Measurements from ENCODE around the gene SNRPA.
A peak's percentile ranks its signal among the peaks of the same experiment; 100 is the strongest.
"Not testable (repeated sequence)": the region's sequence is repeated elsewhere in the genome, so short reads cannot be mapped to it uniquely, and the experiment has no call there.

Gene SNRPA

GRCh38 chr19:40721936-40722661, 28.9 kb upstream of the SNRPA start:
- no peak for DNase-seq (ENCODE audit: low read depth)

- no peak for DNase-seq (ENCODE audit: low read depth)
Observed at GRCh38 chr19:40723661-40724254, 27.2 kb upstream of the SNRPA start.

- no peak for DNase-seq (ENCODE audit: low read depth)
Observed at GRCh38 chr19:40724315-40724714, 26.7 kb upstream of the SNRPA start.

GRCh38 chr19:40724855-40725254, 26.1 kb upstream of the SNRPA start:
- DNase-seq (ENCODE audit: low read depth), result no peak

- no peak for DNase-seq (ENCODE audit: low read depth)
Observed at GRCh38 chr19:40726279-40726678, 24.7 kb upstream of the SNRPA start.

- not testable (repeated sequence) for DNase-seq (ENCODE audit: low read depth)
Observed at GRCh38 chr19:40730065-40730464, 20.9 kb upstream of the SNRPA start.

GRCh38 chr19:40732304-40732703, 18.7 kb upstream of the SNRPA start:
- DNase-seq (ENCODE audit: low read depth), result not testable (repeated sequence)

GRCh38 chr19:40733149-40733548, 17.9 kb upstream of the SNRPA start:
- no peak for DNase-seq (ENCODE audit: low read depth)

- no peak for DNase-seq (ENCODE audit: low read depth)
Observed at GRCh38 chr19:40735013-40735771, 15.8 kb upstream of the SNRPA start.

- no peak for DNase-seq (ENCODE audit: low read depth)
Observed at GRCh38 chr19:40736661-40737060, 14.3 kb upstream of the SNRPA start.

- DNase-seq (ENCODE audit: low read depth), result no peak
Observed at GRCh38 chr19:40737102-40737644, 13.8 kb upstream of the SNRPA start.

GRCh38 chr19:40739030-40739839, 11.8 kb upstream of the SNRPA start:
- DNase-seq (ENCODE audit: low read depth), result no peak

GRCh38 chr19:40739871-40740703, 10.9 kb upstream of the SNRPA start:
- DNase-seq (ENCODE audit: low read depth), result no peak

- DNase-seq (ENCODE audit: low read depth), result peak; percentile 83
Observed at GRCh38 chr19:40740747-40741146, 10.3 kb upstream of the SNRPA start.

- no peak for DNase-seq (ENCODE audit: low read depth)
Observed at GRCh38 chr19:40741527-40742390, 9.2 kb upstream of the SNRPA start.

GRCh38 chr19:40742477-40742876, 8.5 kb upstream of the SNRPA start:
- DNase-seq (ENCODE audit: low read depth), result no peak

- DNase-seq (ENCODE audit: low read depth), result no peak
Observed at GRCh38 chr19:40742886-40743285, 8.1 kb upstream of the SNRPA start.

GRCh38 chr19:40743926-40744325, 7.1 kb upstream of the SNRPA start:
- DNase-seq (ENCODE audit: low read depth), result no peak

- no peak for DNase-seq (ENCODE audit: low read depth)
Observed at GRCh38 chr19:40744554-40745401, 6.2 kb upstream of the SNRPA start.
